Mucosa of descending colon (tissue), 3 donors: ENCODE measurements around the gene MRM2. TPM values are rescaled to one million over a fixed set of nuclear protein-coding genes. Genes with fewer than 3 reads are reported as not detected.
A peak's percentile ranks its signal among the peaks of the same experiment; 100 is the strongest.

Source experiments
- ATAC-seq: fragments of 200-7000 bp; cut with Tn5 transposase; one replicate; pipeline ENCODE4 v1.9.1; 2020; ENCODE audit warnings: mild to moderate bottlenecking, moderate library complexity
- DNase-seq, 3 donors: peaks; one replicate each; pipeline ENCODE4 v3.0.0-alpha.2; 2020
- H3K36me3 ChIP-seq: fragments of 200-600 bp; one replicate; pipeline ENCODE4 v1.8.0; 2021; ENCODE audit warnings: low read depth, mild to moderate bottlenecking
- H3K4me1 ChIP-seq: fragments of 200-600 bp; one replicate; pipeline ENCODE4 v1.8.0; 2021; ENCODE audit warnings: low read depth, mild to moderate bottlenecking
- H3K4me3 ChIP-seq: fragments of 200-600 bp; one replicate; pipeline ENCODE4 v1.8.0; 2021; ENCODE audit warnings: mild to moderate bottlenecking
- H3K9me3 ChIP-seq: fragments of 200-600 bp; one replicate; pipeline ENCODE4 v1.8.0; 2021; ENCODE audit warnings: mild to moderate bottlenecking
- CTCF ChIP-seq: fragments of 200-600 bp; IDR thresholded peaks from one replicate; pipeline ENCODE4 v1.8.0; 2022; ENCODE audit warnings: antibody characterized with exemption, mild to moderate bottlenecking
- intact Hi-C, 2 donors: fragments of 100-400 bp; cut with DNase I in 1 of 2; cut with micrococcal nuclease in 1 of 2; formaldehyde crosslinking; loops; one replicate each; pipeline versions ENCODE4 v1.11.0 to v1.11.1; 2022; cut with DNase I, micrococcal nuclease
- total RNA-seq, 3 donors: library from RNA; stranded (reverse); fragmentation: NEBNext Ultra II Directional in 2 of 3; extraction: Animal tissue kit (Norgen Biotek cat#: 25700) in 2 of 3; gene quantifications; one replicate each; pipeline versions ENCODE4 v1.2.1 to v1.2.4, GENCODE V29; 2021 to 2023
- donor health status: DM: no; HTN: no; CAD: no; lungs with moderate emphysema.
- donor health status: DM: no; HTN: no; CAD: no.
- donor health status: DM: no; HTN: yes; CAD: no.

The MRM2 gene
- total RNA-seq, 3 donors from 2014 or later = 16.5 to 18.8 (median 17.2) TPM

GRCh38 chr7:2209961-2210323 lies 32.1 kb downstream of the MRM2 start:
- Histone ChIP-seq H3K4me3 (no peak overlapping the region), H3K36me3 (no peaks in the 10 kb centered on the region), H3K9me3 (no peaks in the 10 kb centered on the region), H3K4me1 (no peaks in the 10 kb centered on the region)
- ATAC-seq = no peak
- intact Hi-C loops = loop anchor here in 1 of 2 donors (5.0 to 10.0 kb wide), 2 partner anchors 105 to 628 kb away; no protein-coding TSS in a partner anchor
- no peak for DNase-seq
- TF ChIP-seq CTCF = no peak

GRCh38 chr7:2209146-2209960 lies 32.7 kb downstream of the MRM2 start:
- peak; percentile 31 for TF ChIP-seq CTCF
- intact Hi-C loops = loop anchor here in 1 of 2 donors (10.0 kb wide), 1 partner anchor 105 kb away; no protein-coding TSS in a partner anchor
- ATAC-seq (peak; percentile 71), DNase-seq (peak; percentile 59 to 75 (median 68))
- H3K9me3 ChIP-seq = no peaks in the 10 kb centered on the region
- H3K36me3 ChIP-seq = no peaks in the 10 kb centered on the region
- no peak overlapping the region for H3K4me3 ChIP-seq
- H3K4me1 ChIP-seq = no peaks in the 10 kb centered on the region

- no peak for TF ChIP-seq CTCF
- ATAC-seq = no peak
- DNase-seq = peak in 2 of 3 donors; percentile 15 to 17
- intact Hi-C loops = loop anchor here in 1 of 2 donors (10.0 kb wide), 1 partner anchor 104 kb away; no protein-coding TSS in a partner anchor
- no peak overlapping the region for H3K4me3 ChIP-seq
- no peaks in the 10 kb centered on the region for H3K9me3 ChIP-seq
- H3K36me3 ChIP-seq = no peaks in the 10 kb centered on the region
- no peaks in the 10 kb centered on the region for H3K4me1 ChIP-seq
Measured at GRCh38 chr7:2208712-2209111, 33.3 kb downstream of the MRM2 start.

- Histone ChIP-seq H3K36me3 (no peaks in the 10 kb centered on the region), H3K4me1 (no peaks in the 10 kb centered on the region), H3K4me3 (no peak overlapping the region), H3K9me3 (no peaks in the 10 kb centered on the region)
- DNase-seq = peak in 2 of 3 donors; percentile 13 to 19
- intact Hi-C loops = loop anchor here in 1 of 2 donors (10.0 kb wide), 1 partner anchor 100 kb away; no protein-coding TSS in a partner anchor
- ATAC-seq = no peak
- TF ChIP-seq CTCF = no peak
Measured at GRCh38 chr7:2205036-2205780, 36.8 kb downstream of the MRM2 start.

GRCh38 chr7:2204446-2204845 lies 37.6 kb downstream of the MRM2 start:
- no peak for DNase-seq
- no peak overlapping the region for H3K4me3 ChIP-seq
- intact Hi-C loops = loop anchor here in 1 of 2 donors (10.0 kb wide), 1 partner anchor 100 kb away; no protein-coding TSS in a partner anchor
- H3K9me3 ChIP-seq = no peaks in the 10 kb centered on the region
- TF ChIP-seq CTCF = no peak
- no peaks in the 10 kb centered on the region for H3K4me1 ChIP-seq
- ATAC-seq = no peak
- no peaks in the 10 kb centered on the region for H3K36me3 ChIP-seq
